ENCODE measurements around the gene CNR2.
"Not testable (repeated sequence)": the region's sequence is repeated elsewhere in the genome, so short reads cannot be mapped to it uniquely, and the experiment has no call there.

Gene CNR2

GRCh38 chr1:23916209-23917131, 3.3 kb upstream of the CNR2 start:
- peak; percentile 61 for DNase-seq (ENCODE audit: low spot score)

GRCh38 chr1:23915466-23915865, 2.3 kb upstream of the CNR2 start:
- no peak for DNase-seq (ENCODE audit: low spot score)

- DNase-seq (ENCODE audit: low spot score) = no peak
Observed at GRCh38 chr1:23914921-23915320, 1.8 kb upstream of the CNR2 start.

- DNase-seq (ENCODE audit: low spot score) = no peak
Observed at GRCh38 chr1:23911921-23912320, 1.2 kb downstream of the CNR2 start.

- DNase-seq (ENCODE audit: low spot score) = no peak
Observed at GRCh38 chr1:23910553-23911246, 2.5 kb downstream of the CNR2 start.

GRCh38 chr1:23910144-23910543, 3.0 kb downstream of the CNR2 start:
- no peak for DNase-seq (ENCODE audit: low spot score)

- no peak for DNase-seq (ENCODE audit: low spot score)
Observed at GRCh38 chr1:23909412-23909811, 3.8 kb downstream of the CNR2 start.

- DNase-seq (ENCODE audit: low spot score) = no peak
Observed at GRCh38 chr1:23908453-23909341, 4.5 kb downstream of the CNR2 start.

GRCh38 chr1:23906731-23907130, 6.4 kb downstream of the CNR2 start:
- no peak for DNase-seq (ENCODE audit: low spot score)

- no peak for DNase-seq (ENCODE audit: low spot score)
Observed at GRCh38 chr1:23905461-23906025, 7.6 kb downstream of the CNR2 start.

GRCh38 chr1:23904748-23905357, 8.3 kb downstream of the CNR2 start:
- DNase-seq (ENCODE audit: low spot score) = no peak

- no peak for DNase-seq (ENCODE audit: low spot score)
Observed at GRCh38 chr1:23903754-23904153, 9.4 kb downstream of the CNR2 start.

- no peak for DNase-seq (ENCODE audit: low spot score)
Observed at GRCh38 chr1:23902321-23903278, 10.6 kb downstream of the CNR2 start.

- DNase-seq (ENCODE audit: low spot score) = not testable (repeated sequence)
Observed at GRCh38 chr1:23900017-23900416, 13.1 kb downstream of the CNR2 start.

- no peak for DNase-seq (ENCODE audit: low spot score)
Observed at GRCh38 chr1:23899070-23899469, 14.1 kb downstream of the CNR2 start.

GRCh38 chr1:23897083-23897482, 16.1 kb downstream of the CNR2 start:
- DNase-seq (ENCODE audit: low spot score) = no peak

- no peak for DNase-seq (ENCODE audit: low spot score)
Observed at GRCh38 chr1:23896491-23896890, 16.7 kb downstream of the CNR2 start.

GRCh38 chr1:23895993-23896392, 17.2 kb downstream of the CNR2 start:
- no peak for DNase-seq (ENCODE audit: low spot score)

- no peak for DNase-seq (ENCODE audit: low spot score)
Observed at GRCh38 chr1:23895082-23895481, 18.1 kb downstream of the CNR2 start.

- no peak for DNase-seq (ENCODE audit: low spot score)
Observed at GRCh38 chr1:23889074-23889473, 24.1 kb downstream of the CNR2 start.
